K562 (cell line): ENCODE data around the gene GPR142. TPM values are rescaled to one million over a fixed set of nuclear protein-coding genes. Genes with fewer than 3 reads are reported as not detected.

Source experiments
- ATAC-seq: fragments of 200-7000 bp; cut with Tn5 transposase; 3 replicates; pipeline ENCODE4 v1.9.1; 2020; ENCODE audit warnings: moderate library complexity
- BruUV-seq: library from RNA; stranded (reverse); fragments of 400-500 nt; replicated peaks from 2 replicates; lab custom pipeline; 2021; lab: Mats Ljungman, UMichigan
- CTCF ChIA-PET: fragments of 300-600 bp; formaldehyde crosslinking; extraction: SDS; loops from one replicate; lab custom pipeline; 2021; ENCODE audit warnings: low intra/inter-chr PET ratio; lab: Yijun Ruan, JAX
- POLR2A ChIA-PET: fragments of 300-600, 350-650 bp; sonication (Branson Sonifier 250); formaldehyde crosslinking; extraction: SDS; loops from one replicate; lab custom pipeline; 2021; ENCODE audit warnings: antibody characterized with exemption, inconsistent platforms; lab: Yijun Ruan, JAX
- DNase-seq, 4 experiments: peaks; one replicate each; pipeline versions ENCODE4 v3.0.0 to v3.0.0-alpha.2; 2011 to 2018; ENCODE audit warnings: low spot score in 3 of 4, mixed read lengths in 3 of 4; ENCODE audit errors: extremely low read depth in 1 of 4
- FAIRE-seq: peaks from 2 replicates; lab custom pipeline; 2011; peaks lifted over from hg19 to GRCh38; lab: Jason Lieb, UNC
- H2AFZ ChIP-seq: 2 replicates; pipeline ENCODE4 v1.6.0; 2011; ENCODE audit warnings: low read depth, low read length, control low read depth, inconsistent platforms
- H3K27ac ChIP-seq: fragments of 200-600 bp; 3 replicates; pipeline ENCODE4 v1.8.0; 2011; ENCODE audit warnings: low read depth, mild to moderate bottlenecking, control low read depth, inconsistent platforms, low read length, moderate library complexity, mixed read lengths; ENCODE audit errors: extremely low read depth
- H3K27me3 ChIP-seq, 2 experiments: fragments of 300-600 bp in 1 of 2; 2 replicates in 1 of 2; 3 replicates in 1 of 2; pipeline versions ENCODE4 v1.6.0 to v1.8.0; 2011; ENCODE audit warnings: inconsistent platforms in 2 of 2, low read length in 2 of 2, mild to moderate bottlenecking in 1 of 2, mixed read lengths in 1 of 2, moderate library complexity in 1 of 2; ENCODE audit not compliant: control insufficient read depth in 2 of 2, insufficient read depth in 2 of 2
- H3K36me3 ChIP-seq: fragments of 300-600 bp; 3 replicates; pipeline ENCODE4 v1.8.0; 2011; ENCODE audit warnings: mild to moderate bottlenecking, low read length, inconsistent platforms; ENCODE audit not compliant: control insufficient read depth, insufficient read depth
- H3K4me1 ChIP-seq, 2 experiments: fragments of 200-600 bp in 1 of 2; replicated peaks in 1 of 2; 2 replicates in 1 of 2; 3 replicates in 1 of 2; pipeline versions ENCODE4 v1.5.1 to v1.8.0; 2011; ENCODE audit warnings: inconsistent platforms in 2 of 2, low read length in 2 of 2, mild to moderate bottlenecking in 1 of 2, mixed read lengths in 1 of 2, moderate library complexity in 1 of 2; ENCODE audit not compliant: control insufficient read depth in 2 of 2, insufficient read depth in 2 of 2
- H3K4me2 ChIP-seq: 2 replicates; pipeline ENCODE4 v1.6.1; 2011; ENCODE audit warnings: low read length, control low read depth, inconsistent platforms, mixed read lengths; ENCODE audit not compliant: insufficient read depth
- H3K4me3 ChIP-seq: fragments of 200-600 bp; sonication (generic), shearing (Covaris generic); 2 replicates; pipeline ENCODE4 v1.5.1; 2016; ENCODE audit warnings: control low read depth, inconsistent platforms
- H3K79me2 ChIP-seq: fragments of 200-600 bp; 3 replicates; pipeline ENCODE4 v1.8.0; 2011; ENCODE audit warnings: low read length, inconsistent platforms; ENCODE audit not compliant: control insufficient read depth, insufficient read depth
- H3K9ac ChIP-seq, 2 experiments: 2 replicates each; pipeline versions ENCODE4 v1.6.0 to v1.6.1; 2011; ENCODE audit warnings: low read depth in 2 of 2, low read length in 2 of 2, control low read depth in 1 of 2, inconsistent platforms in 1 of 2, mild to moderate bottlenecking in 1 of 2, mixed read lengths in 1 of 2; ENCODE audit not compliant: insufficient read depth in 1 of 2
- H3K9me1 ChIP-seq: one replicate; pipeline ENCODE4 v1.6.0; 2011; ENCODE audit warnings: inconsistent platforms, mild to moderate bottlenecking, low read length, moderate library complexity; ENCODE audit not compliant: control insufficient read depth, insufficient read depth
- H3K9me3 ChIP-seq: replicated peaks from 2 replicates; pipeline ENCODE4 v1.5.1; 2011; ENCODE audit warnings: low read depth, low read length, inconsistent platforms; ENCODE audit not compliant: control insufficient read depth, insufficient read depth
- H4K20me1 ChIP-seq: replicated peaks from 2 replicates; pipeline ENCODE4 v1.6.1; 2011; ENCODE audit warnings: low read length, inconsistent platforms, mixed read lengths; ENCODE audit not compliant: control insufficient read depth, insufficient read depth
- CREB1 ChIP-seq, 2 experiments: sonication (generic) in 1 of 2; formaldehyde crosslinking in 1 of 2; IDR thresholded peaks; 2 replicates each; pipeline versions ENCODE4 v1.6.1 to v1.8.0; 2012 to 2022; ENCODE audit warnings: inconsistent platforms in 1 of 2, mild to moderate bottlenecking in 1 of 2, missing genetic modification reagents in 1 of 2, moderate library complexity in 1 of 2
- MGA ChIP-seq: fragments of 450-650 bp; IDR thresholded peaks from 2 replicates; pipeline ENCODE4 v1.6.1; 2016; ENCODE audit warnings: mild to moderate bottlenecking, moderate library complexity
- SMARCA4 ChIP-seq: fragments of 450-650 bp; IDR thresholded peaks from 2 replicates; pipeline ENCODE4 v1.6.1; 2016
- TOE1 ChIP-seq, 2 experiments: fragments of 450-650 bp in 1 of 2; sonication (generic) in 1 of 2; formaldehyde crosslinking in 1 of 2; IDR thresholded peaks; 2 replicates each; pipeline versions ENCODE4 v1.7.1 to v1.8.0; 2016 to 2022; ENCODE audit warnings: borderline replicate concordance in 2 of 2, mild to moderate bottlenecking in 2 of 2, antibody characterized with exemption in 1 of 2, inconsistent platforms in 1 of 2, low read depth in 1 of 2, missing genetic modification reagents in 1 of 2, moderate library complexity in 1 of 2
- UBTF ChIP-seq, 2 experiments: IDR thresholded peaks; 2 replicates each; pipeline ENCODE4 v1.6.1; 2012; ENCODE audit warnings: improper control_type of control experiment in 2 of 2, low read depth in 2 of 2, low read length in 2 of 2, borderline replicate concordance in 1 of 2
- ZNF507 ChIP-seq: conservative IDR thresholded peaks from 2 replicates; pipeline ENCODE4 v1.6.1; 2017; ENCODE audit warnings: missing genetic modification characterization, missing compliant biosample characterization
- ZNF780A ChIP-seq: fragments of 250-450 bp; sonication (Bioruptor Pico); IDR thresholded peaks from 2 replicates; pipeline ENCODE4 v1.5.0; 2021; ENCODE audit warnings: mild to moderate bottlenecking
- WGBS: fragments of 100-300 bp; shearing (Covaris generic); methylation state at CpG from one replicate; pipeline ENCODE4 v1.1.6; 2016; ENCODE audit warnings: low coverage, mixed read lengths; ENCODE audit not compliant: insufficient coverage; ENCODE audit errors: missing lambda C conversion rate; 5-methylcytosine and 5-hydroxymethylcytosine counted together
- in situ Hi-C: fragments of 300-500 bp; cut with MboI; formaldehyde crosslinking; loops from 4 replicates; pipeline ENCODE4 v1.15.0; 2018; ENCODE audit warnings: inconsistent platforms, mixed read lengths
- intact Hi-C: fragments of 100-400 bp; cut with micrococcal nuclease; formaldehyde crosslinking; loops from 2 replicates; pipeline ENCODE4 v1.14.2; 2022
- polyA plus RNA-seq, 8 experiments: library from polyadenylated mRNA; depleted of rRNA in 4 of 8; stranded (reverse) in 5 of 8; unstranded in 3 of 8; fragments of >200 nt; fragmentation: Nextera tagmentation in 2 of 8; fragmentation: Illumina TruSeq in 1 of 8; extraction: Ambion mirVana in 2 of 8; extraction: Trizol in 1 of 8; gene quantifications; 2 replicates each; pipeline versions ENCODE4 v1.2.1 to v1.2.3, GENCODE V29; 2011 to 2014; ENCODE audit warnings: inconsistent platforms in 1 of 8, missing spikeins in 1 of 8
- total RNA-seq, 7 experiments: library from RNA; depleted of rRNA in 6 of 7; stranded (reverse); fragments of >200 nt in 6 of 7; fragmentation: Illumina TruSeq in 2 of 7; extraction: Trizol in 2 of 7; gene quantifications; 2 replicates each; pipeline versions ENCODE4 v1.2.1 to v1.2.3, GENCODE V29; 2011 to 2021; ENCODE audit warnings: low replicate concordance in 1 of 7

Gene GPR142
- total and polyA plus RNA-seq, 9 of the 15 experiments (the other 6 are each of a cell fraction or from before 2014, with no cell fraction given) = not detected

GRCh38 chr17:74371653-74372147, 4.4 kb downstream of the GPR142 start:
- intact Hi-C loops (no loop called here), in situ Hi-C loops (loop anchor here (10.0 kb wide), 1 partner anchor 223 kb away; the partner anchor contains the start of gene CD300LD)
- FAIRE-seq (no peak), DNase-seq (no peak), ATAC-seq (no peak)
- Histone ChIP-seq H3K9me3 (no peaks in the 10 kb centered on the region), H3K36me3 (no peaks in the 10 kb centered on the region), H3K4me2 (no peak overlapping the region), H3K79me2 (no peaks in the 10 kb centered on the region), H3K9ac (peak overlapping the region in 1 of 2 experiments; percentile 35; a peak in 1 of 4 replicates), H3K4me3 (no peak overlapping the region), H2AFZ (no peak overlapping the region), H3K27ac (no peak overlapping the region), H4K20me1 (peaks cover 9% of the 10 kb centered on the region), H3K4me1 (peaks cover 0 to 22% of the 10 kb centered on the region in 2 experiments; a peak in 1 of 5 replicates), H3K27me3 (peaks cover 27 to 60% of the 10 kb centered on the region in 2 experiments), H3K9me1 (no peaks in the 10 kb centered on the region)
- POLR2A ChIA-PET = no interaction called here
- no TSS peak for BruUV-seq
- 8% methylated on average over 24 of the region's 26 CpGs for WGBS
- CTCF ChIA-PET = no interaction called here
- TF ChIP-seq UBTF (IDR thresholded peaks at IDR 0.05; ENCODE audit: borderline replicate concordance in 1 of 2, low read depth in 2 of 2, low read length in 2 of 2) = no peak
- no peak for TF ChIP-seq CREB1 (IDR thresholded peaks at IDR 0.05)
- no peak for TF ChIP-seq CREB1 (CRISPR knock-in tag; IDR thresholded peaks at IDR 0.05)
- TF ChIP-seq MGA = no peak
- TF ChIP-seq TOE1 (IDR thresholded peaks at IDR 0.05; ENCODE audit: borderline replicate concordance) = no peak
- TF ChIP-seq TOE1 (CRISPR knock-in tag; IDR thresholded peaks at IDR 0.05; ENCODE audit: borderline replicate concordance, low read depth) = no peak
- TF ChIP-seq SMARCA4 = no peak
- no peak for TF ChIP-seq ZNF780A (CRISPR knock-in tag)
- TF ChIP-seq ZNF507 (tag) = no peak
